Measurements from ENCODE around the gene CFHR4.
"Not testable (repeated sequence)": the region's sequence is repeated elsewhere in the genome, so short reads cannot be mapped to it uniquely, and the experiment has no call there.

The CFHR4 gene

DNA sequence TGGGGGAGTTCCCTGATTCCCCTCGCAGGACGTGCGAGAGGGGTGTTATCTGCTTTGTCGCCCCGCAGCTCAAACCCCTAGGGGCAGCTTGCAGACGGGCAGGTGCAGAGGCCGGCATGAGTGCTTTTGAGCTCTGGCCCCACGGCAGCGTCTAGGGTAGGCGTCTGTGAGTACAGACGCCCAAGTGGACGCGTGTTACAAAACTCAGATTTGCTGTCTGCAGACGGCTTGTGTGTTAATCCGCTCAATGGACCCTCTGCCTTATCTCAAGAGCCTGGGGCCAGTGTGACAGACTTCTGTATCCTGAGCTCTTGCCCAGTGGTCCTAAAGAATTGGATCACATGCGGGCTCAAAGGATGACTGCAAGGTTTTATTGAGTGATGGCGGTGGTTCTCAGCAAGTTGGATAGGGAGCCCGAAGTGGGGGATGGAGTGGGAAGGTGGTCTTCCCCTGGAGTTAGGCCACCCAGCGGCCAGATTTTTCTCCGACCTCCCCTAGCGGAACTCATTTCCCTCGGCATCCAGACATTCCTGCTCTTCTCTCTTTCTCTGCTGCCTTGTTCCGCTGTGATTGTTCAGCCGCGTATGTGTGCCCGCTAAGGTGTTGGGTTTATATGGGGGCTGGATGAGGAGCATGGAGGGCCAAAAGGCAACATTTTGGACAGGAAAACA is 9.4 kb downstream of the CFHR4 start:
- Histone ChIP-seq H3K27ac (ENCODE audit: poor library complexity, severe bottlenecking) (no peak overlapping the region), H3K27me3 (ENCODE audit: insufficient read depth, poor library complexity, severe bottlenecking) (peaks cover 8% of the 10 kb centered on the region), H3K36me3 (ENCODE audit: low read depth) (no peaks in the 10 kb centered on the region), H3K4me3 (ENCODE audit: severe bottlenecking) (no peak overlapping the region), H3K4me1 (ENCODE audit: insufficient read depth, poor library complexity, severe bottlenecking) (no peaks in the 10 kb centered on the region), H3K9me3 (ENCODE audit: severe bottlenecking) (no peaks in the 10 kb centered on the region)
- no peak for ATAC-seq (ENCODE audit: low read depth)
- DNase-seq (ENCODE audit: low spot score): no peak
- TF ChIP-seq CTCF (IDR thresholded peaks at IDR 0.05; ENCODE audit: poor library complexity, severe bottlenecking): no peak

DNA sequence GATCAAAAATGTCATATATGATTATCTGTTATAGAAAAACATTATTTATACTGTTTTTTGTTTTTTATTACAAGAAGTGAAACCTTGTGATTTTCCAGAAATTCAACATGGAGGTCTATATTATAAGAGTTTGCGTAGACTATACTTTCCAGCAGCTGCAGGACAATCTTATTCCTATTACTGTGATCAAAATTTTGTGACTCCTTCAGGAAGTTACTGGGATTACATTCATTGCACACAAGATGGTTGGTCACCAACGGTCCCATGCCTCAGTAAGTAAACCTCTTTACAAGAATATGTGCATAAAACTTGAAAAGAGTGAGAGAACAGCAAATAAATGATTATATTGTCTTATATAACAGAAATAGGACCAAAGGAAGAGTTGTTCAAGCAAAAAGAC is 14.5 kb downstream of the CFHR4 start:
- no peaks in the 10 kb centered on the region for H3K9me3 ChIP-seq (ENCODE audit: severe bottlenecking)
- H3K4me3 ChIP-seq (ENCODE audit: severe bottlenecking): no peak overlapping the region
- no peak overlapping the region for H3K27ac ChIP-seq (ENCODE audit: poor library complexity, severe bottlenecking)
- peaks cover 5% of the 10 kb centered on the region for H3K27me3 ChIP-seq (ENCODE audit: insufficient read depth, poor library complexity, severe bottlenecking)
- DNase-seq (ENCODE audit: low spot score) (no peak), ATAC-seq (ENCODE audit: low read depth) (no peak)
- TF ChIP-seq CTCF (IDR thresholded peaks at IDR 0.05; ENCODE audit: poor library complexity, severe bottlenecking): no peak
- no peaks in the 10 kb centered on the region for H3K36me3 ChIP-seq (ENCODE audit: low read depth)
- no peaks in the 10 kb centered on the region for H3K4me1 ChIP-seq (ENCODE audit: insufficient read depth, poor library complexity, severe bottlenecking)

- Histone ChIP-seq H3K27ac (ENCODE audit: poor library complexity, severe bottlenecking) (no peak overlapping the region), H3K4me1 (ENCODE audit: insufficient read depth, poor library complexity, severe bottlenecking) (no peaks in the 10 kb centered on the region), H3K4me3 (ENCODE audit: severe bottlenecking) (no peak overlapping the region), H3K27me3 (ENCODE audit: insufficient read depth, poor library complexity, severe bottlenecking) (no peaks in the 10 kb centered on the region), H3K9me3 (ENCODE audit: severe bottlenecking) (no peaks in the 10 kb centered on the region), H3K36me3 (ENCODE audit: low read depth) (no peaks in the 10 kb centered on the region)
- no peak for TF ChIP-seq CTCF (IDR thresholded peaks at IDR 0.05; ENCODE audit: poor library complexity, severe bottlenecking)
- DNase-seq (ENCODE audit: low spot score) (no peak), ATAC-seq (ENCODE audit: low read depth) (no peak)
These were observed 22.4 kb downstream of the CFHR4 start for GRCh38 chr1:196910215-196910614.

GRCh38 chr1:196912283-196912682 is 24.4 kb downstream of the CFHR4 start:
- not testable (repeated sequence) for H3K4me1 ChIP-seq (ENCODE audit: insufficient read depth, poor library complexity, severe bottlenecking); DNase-seq (ENCODE audit: low spot score); H3K9me3 ChIP-seq (ENCODE audit: severe bottlenecking); H3K4me3 ChIP-seq (ENCODE audit: severe bottlenecking); H3K36me3 ChIP-seq (ENCODE audit: low read depth); H3K27ac ChIP-seq (ENCODE audit: poor library complexity, severe bottlenecking); H3K27me3 ChIP-seq (ENCODE audit: insufficient read depth, poor library complexity, severe bottlenecking); ATAC-seq (ENCODE audit: low read depth)

DNA sequence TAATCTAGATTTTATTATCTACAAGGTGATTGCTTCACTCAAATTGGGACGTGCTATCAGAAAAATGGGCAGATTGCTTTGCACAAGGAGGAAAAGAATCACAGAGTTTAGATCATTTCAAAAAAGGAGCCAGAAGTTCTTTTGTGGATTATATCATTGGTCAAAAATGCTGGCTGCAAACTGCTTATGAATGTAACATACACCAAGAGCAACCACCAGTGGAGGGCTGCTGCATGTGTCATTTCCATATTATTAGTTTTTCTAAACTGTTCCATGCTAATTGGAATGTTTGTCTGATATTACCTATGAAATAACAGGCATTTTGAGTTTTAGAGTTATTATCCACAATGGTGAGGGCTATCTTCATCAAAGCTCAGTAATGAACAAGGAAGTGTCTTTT is 39.0 kb downstream of the CFHR4 start:
- not testable (repeated sequence) for H3K4me1 ChIP-seq (ENCODE audit: insufficient read depth, poor library complexity, severe bottlenecking); ATAC-seq (ENCODE audit: low read depth); DNase-seq (ENCODE audit: low spot score); H3K4me3 ChIP-seq (ENCODE audit: severe bottlenecking); H3K27ac ChIP-seq (ENCODE audit: poor library complexity, severe bottlenecking); H3K36me3 ChIP-seq (ENCODE audit: low read depth); H3K9me3 ChIP-seq (ENCODE audit: severe bottlenecking); H3K27me3 ChIP-seq (ENCODE audit: insufficient read depth, poor library complexity, severe bottlenecking)

GRCh38 chr1:196932853-196933252 is 45.0 kb downstream of the CFHR4 start:
- not testable (repeated sequence) for DNase-seq (ENCODE audit: low spot score); H3K27ac ChIP-seq (ENCODE audit: poor library complexity, severe bottlenecking); H3K9me3 ChIP-seq (ENCODE audit: severe bottlenecking); H3K36me3 ChIP-seq (ENCODE audit: low read depth); H3K27me3 ChIP-seq (ENCODE audit: insufficient read depth, poor library complexity, severe bottlenecking); ATAC-seq (ENCODE audit: low read depth); H3K4me3 ChIP-seq (ENCODE audit: severe bottlenecking); H3K4me1 ChIP-seq (ENCODE audit: insufficient read depth, poor library complexity, severe bottlenecking)

Data from RWPE2 (cell line).